ENCODE data around the gene PAX8. TPM values are rescaled to one million over a fixed set of nuclear protein-coding genes. Genes with fewer than 3 reads are reported as not detected.
A peak's percentile ranks its signal among the peaks of the same experiment; 100 is the strongest.

The PAX8 gene
- total and polyA plus RNA-seq, 2 of the 13 experiments (the other 11 are each of a cell fraction or from before 2014, with no cell fraction given) = 1.5 to 8.8 TPM

DNA sequence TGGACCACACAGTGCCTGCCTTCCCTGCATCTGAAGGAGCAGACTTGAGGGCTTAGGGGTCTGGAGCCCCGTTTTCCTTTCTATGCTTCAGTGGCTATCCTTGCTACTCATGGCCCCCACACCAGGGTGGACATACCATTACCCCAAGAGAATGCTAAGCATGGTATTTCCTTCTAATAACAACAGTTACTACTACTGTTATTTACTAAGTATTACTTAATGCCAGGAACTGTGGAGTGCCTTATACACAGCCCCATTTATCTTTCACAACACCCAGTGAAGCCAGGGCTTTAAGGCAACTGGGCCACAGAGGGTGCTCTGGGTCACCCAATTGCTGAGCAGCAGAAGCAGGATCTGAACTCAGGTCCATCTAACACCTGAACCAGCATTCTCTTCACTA, 5.8 kb upstream of the PAX8 start:
- ChIA-PET CTCF (ENCODE audit: low intra/inter-chr PET ratio, low total read pairs) (no interaction called here), POLR2A (interaction anchor here (0.9 to 1.2 kb wide), 4 partner anchors 11 to 158 kb away, joined by 3 to 8 read pairs (median 3); no protein-coding TSS in a partner anchor)
- FAIRE-seq (no peak), DNase-seq (ENCODE audit: low spot score) (no peak), ATAC-seq (no peak)
- no peak overlapping the region for H3K4me3 ChIP-seq (replicated peaks in 1 of 3; ENCODE audit: insufficient read depth in 1 of 3, low read depth in 2 of 3, low read length in 3 of 3)
- intact Hi-C loops (cut with micrococcal nuclease; ENCODE audit: unreplicated experiment) (loop anchor here (5.0 kb wide), 1 partner anchor 67 kb away; no protein-coding TSS in a partner anchor), in situ Hi-C loops (cut with HindIII; ENCODE audit: extremely low pct_ligation_motif_present, low pct_unique_long_range_greater_than_20kb) (no loop called here)
- H3K36me3 ChIP-seq (replicated peaks in 1 of 2; ENCODE audit: control insufficient read depth in 1 of 2, insufficient read depth in 2 of 2, low read length in 2 of 2) = no peaks in the 10 kb centered on the region
- H2AFZ ChIP-seq (ENCODE audit: low read length) = no peak overlapping the region
- H3K27ac ChIP-seq (ENCODE audit: extremely low read length, insufficient read depth, low read length) = peak overlapping the region; percentile 90
- no peaks in the 10 kb centered on the region for H4K20me1 ChIP-seq (ENCODE audit: insufficient read depth, low read length)
- no peak overlapping the region for H3K4me2 ChIP-seq (ENCODE audit: low read depth, low read length)
- no peak overlapping the region for H3K9ac ChIP-seq (ENCODE audit: insufficient read depth, low read depth, low read length)
- BruUV-seq (replicated peaks) = no TSS peak
- 100% methylated on average over 1 of the region's 1 CpG for WGBS (ENCODE audit: low lambda C conversion rate)
- no peak for TF ChIP-seq RARA (CRISPR knock-in tag; IDR thresholded peaks at IDR 0.05)
- no peak for TF ChIP-seq ZNF496 (CRISPR knock-in tag; IDR thresholded peaks at IDR 0.05; ENCODE audit: insufficient replicate concordance)
- no peak for TF ChIP-seq ZMYM3 (CRISPR knock-in tag; IDR thresholded peaks at IDR 0.05)
- TF ChIP-seq ZNF577 (CRISPR knock-in tag; IDR thresholded peaks at IDR 0.05; ENCODE audit: borderline replicate concordance, low read depth) = no peak
- TF ChIP-seq, protein P1, sequence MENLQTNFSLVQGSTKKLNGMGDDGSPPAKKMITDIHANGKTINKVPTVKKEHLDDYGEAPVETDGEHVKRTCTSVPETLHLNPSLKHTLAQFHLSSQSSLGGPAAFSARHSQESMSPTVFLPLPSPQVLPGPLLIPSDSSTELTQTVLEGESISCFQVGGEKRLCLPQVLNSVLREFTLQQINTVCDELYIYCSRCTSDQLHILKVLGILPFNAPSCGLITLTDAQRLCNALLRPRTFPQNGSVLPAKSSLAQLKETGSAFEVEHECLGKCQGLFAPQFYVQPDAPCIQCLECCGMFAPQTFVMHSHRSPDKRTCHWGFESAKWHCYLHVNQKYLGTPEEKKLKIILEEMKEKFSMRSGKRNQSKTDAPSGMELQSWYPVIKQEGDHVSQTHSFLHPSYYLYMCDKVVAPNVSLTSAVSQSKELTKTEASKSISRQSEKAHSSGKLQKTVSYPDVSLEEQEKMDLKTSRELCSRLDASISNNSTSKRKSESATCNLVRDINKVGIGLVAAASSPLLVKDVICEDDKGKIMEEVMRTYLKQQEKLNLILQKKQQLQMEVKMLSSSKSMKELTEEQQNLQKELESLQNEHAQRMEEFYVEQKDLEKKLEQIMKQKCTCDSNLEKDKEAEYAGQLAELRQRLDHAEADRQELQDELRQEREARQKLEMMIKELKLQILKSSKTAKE (CRISPR knock-in tag; IDR thresholded peaks at IDR 0.05; ENCODE audit: borderline replicate concordance) = no peak
- peaks cover 95% of the 10 kb centered on the region for H3K4me1 ChIP-seq (ENCODE audit: insufficient read depth, low read length)
- H3K79me2 ChIP-seq (ENCODE audit: insufficient read depth, low read length) = no peaks in the 10 kb centered on the region
- H3K9me3 ChIP-seq (ENCODE audit: low read length) = no peaks in the 10 kb centered on the region
- H3K27me3 ChIP-seq (ENCODE audit: control insufficient read depth in 1 of 2, insufficient read depth in 2 of 2, low read length in 2 of 2) = no peaks in the 10 kb centered on the region
